Nephron (organoid): ENCODE measurements around the gene CPE.

Source experiments
- H3K27ac Mint-ChIP-seq, 3 experiments: 2 replicates each; pipeline ENCODE4 v1.8.0; 2020; ENCODE audit warnings: mixed read lengths in 3 of 3, mild to moderate bottlenecking in 2 of 3, moderate library complexity in 1 of 3
- H3K27me3 Mint-ChIP-seq: 2 replicates; pipeline ENCODE4 v1.8.0; 2021; ENCODE audit warnings: low read depth, mild to moderate bottlenecking, moderate library complexity, mixed read lengths
- H3K36me3 Mint-ChIP-seq: 2 replicates; pipeline ENCODE4 v1.8.0; 2020; ENCODE audit warnings: low read depth, mixed read lengths
- H3K4me1 Mint-ChIP-seq: 2 replicates; pipeline ENCODE4 v1.8.0; 2020; ENCODE audit warnings: mixed read lengths
- H3K4me3 Mint-ChIP-seq, 3 experiments: 2 replicates each; pipeline ENCODE4 v1.8.0; 2020; ENCODE audit warnings: mild to moderate bottlenecking in 3 of 3, mixed read lengths in 3 of 3, moderate library complexity in 2 of 3
- H3K9me3 Mint-ChIP-seq: 2 replicates; pipeline ENCODE4 v1.8.0; 2020; ENCODE audit warnings: mixed read lengths
- CTCF ChIP-seq, 3 experiments: fragments of 200-600 bp; sonication (generic); IDR thresholded peaks; one replicate each; pipeline ENCODE4 v1.5.0; 2021; ENCODE audit warnings: antibody characterized with exemption in 3 of 3; ENCODE audit not compliant: unreplicated experiment in 3 of 3

The CPE gene

GRCh38 chr4:165385126-165385525, 6.3 kb downstream of the CPE start:
- peaks cover 76% of the 10 kb centered on the region for H3K4me1 Mint-ChIP-seq
- H3K36me3 Mint-ChIP-seq: no peaks in the 10 kb centered on the region
- peak overlapping the region; percentile 94 to 99 (median 95) for H3K27ac Mint-ChIP-seq
- H3K4me3 Mint-ChIP-seq: peak overlapping the region in 1 of 3 experiments; percentile 27
- H3K27me3 Mint-ChIP-seq: peaks cover under 1% of the 10 kb centered on the region
- H3K9me3 Mint-ChIP-seq: no peaks in the 10 kb centered on the region
- no peak for TF ChIP-seq CTCF (IDR thresholded peaks at IDR 0.05; ENCODE audit: unreplicated experiment in 3 of 3)

GRCh38 chr4:165386328-165386727, 7.5 kb downstream of the CPE start:
- no peaks in the 10 kb centered on the region for H3K9me3 Mint-ChIP-seq
- H3K27me3 Mint-ChIP-seq: no peaks in the 10 kb centered on the region
- peak overlapping the region; percentile 83 to 99 (median 94) for H3K27ac Mint-ChIP-seq
- H3K4me3 Mint-ChIP-seq: peak overlapping the region in 1 of 3 experiments; percentile 17
- TF ChIP-seq CTCF (IDR thresholded peaks at IDR 0.05; ENCODE audit: unreplicated experiment in 3 of 3): no peak
- no peaks in the 10 kb centered on the region for H3K36me3 Mint-ChIP-seq
- peaks cover 79% of the 10 kb centered on the region for H3K4me1 Mint-ChIP-seq

GRCh38 chr4:165388756-165389155, 9.9 kb downstream of the CPE start:
- Mint-ChIP-seq H3K9me3 (no peaks in the 10 kb centered on the region), H3K36me3 (peaks cover 2% of the 10 kb centered on the region), H3K27me3 (no peaks in the 10 kb centered on the region), H3K27ac (peak overlapping the region; percentile 82 to 99 (median 88)), H3K4me3 (peak overlapping the region in 1 of 3 experiments; percentile 1), H3K4me1 (peaks cover 79% of the 10 kb centered on the region)
- no peak for TF ChIP-seq CTCF (IDR thresholded peaks at IDR 0.05; ENCODE audit: unreplicated experiment in 3 of 3)

GRCh38 chr4:165393051-165393450, 14.2 kb downstream of the CPE start:
- H3K27ac Mint-ChIP-seq: peak overlapping the region in 2 of 3 experiments; percentile 77 to 85
- H3K9me3 Mint-ChIP-seq: no peaks in the 10 kb centered on the region
- H3K4me3 Mint-ChIP-seq: no peak overlapping the region
- H3K36me3 Mint-ChIP-seq: peaks cover 4% of the 10 kb centered on the region
- no peak for TF ChIP-seq CTCF (IDR thresholded peaks at IDR 0.05; ENCODE audit: unreplicated experiment in 3 of 3)
- H3K4me1 Mint-ChIP-seq: peaks cover 66% of the 10 kb centered on the region
- no peaks in the 10 kb centered on the region for H3K27me3 Mint-ChIP-seq

- TF ChIP-seq CTCF (IDR thresholded peaks at IDR 0.05; ENCODE audit: unreplicated experiment in 3 of 3): no peak
- no peaks in the 10 kb centered on the region for H3K9me3 Mint-ChIP-seq
These were observed 14.9 kb downstream of the CPE start for GRCh38 chr4:165393704-165394103.

GRCh38 chr4:165394275-165394674, 15.5 kb downstream of the CPE start:
- no peak overlapping the region for H3K4me3 Mint-ChIP-seq
- peak overlapping the region; percentile 76 to 85 (median 77) for H3K27ac Mint-ChIP-seq
- TF ChIP-seq CTCF (IDR thresholded peaks at IDR 0.05; ENCODE audit: unreplicated experiment in 3 of 3): no peak
- peaks cover 4% of the 10 kb centered on the region for H3K36me3 Mint-ChIP-seq
- H3K4me1 Mint-ChIP-seq: peaks cover 58% of the 10 kb centered on the region
- H3K27me3 Mint-ChIP-seq: no peaks in the 10 kb centered on the region
- H3K9me3 Mint-ChIP-seq: no peaks in the 10 kb centered on the region

More at GRCh38 chr4:165393704-165394103, 14.9 kb downstream of the CPE start:
- Mint-ChIP-seq H3K36me3 (peaks cover 4% of the 10 kb centered on the region), H3K27ac (peak overlapping the region; percentile 76 to 85 (median 77)), H3K4me1 (peaks cover 63% of the 10 kb centered on the region), H3K4me3 (peak overlapping the region in 1 of 3 experiments; percentile 3), H3K27me3 (no peaks in the 10 kb centered on the region)
